NT2/D1 (cell line): Measurements from ENCODE around the gene BABAM2.

Experiments used
- SUZ12 ChIP-seq: IDR thresholded peaks from 2 replicates; pipeline ENCODE4 v1.6.1; 2011; ENCODE audit not compliant: insufficient read length, insufficient read depth; ENCODE audit errors: extremely low read depth
- YY1 ChIP-seq: IDR thresholded peaks from 2 replicates; pipeline ENCODE4 v1.6.1; 2011; ENCODE audit not compliant: insufficient read length, insufficient read depth
- ZNF274 ChIP-seq: IDR thresholded peaks from 2 replicates; pipeline ENCODE4 v1.6.1; 2011; ENCODE audit warnings: mild to moderate bottlenecking, low read depth, low read length

DNA sequence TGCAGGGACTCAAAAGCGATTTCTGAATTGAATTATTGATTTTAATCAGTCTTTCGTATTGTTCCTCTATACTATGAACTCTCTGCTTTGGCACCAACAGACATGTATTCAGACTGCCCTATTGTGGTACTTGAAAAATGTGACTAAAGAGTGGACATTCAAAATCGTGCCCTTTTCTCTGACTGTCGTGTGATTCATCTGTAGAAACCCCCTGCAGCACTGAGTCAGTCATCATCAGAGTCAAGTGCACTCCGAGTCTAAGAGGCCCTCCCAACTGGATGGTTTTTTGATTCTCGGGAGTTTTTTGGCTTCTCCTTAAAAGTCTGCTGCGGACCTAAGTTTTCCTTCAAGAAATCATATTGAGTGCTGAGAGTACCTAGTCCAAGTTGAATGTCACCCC, 405.7 kb downstream of the BABAM2 start:
- no peak for TF ChIP-seq ZNF274
- no peak for TF ChIP-seq YY1
- TF ChIP-seq SUZ12 = no peak
